SH-SY5Y (cell line): ENCODE results near the gene PCDHA12.

Experiments
- GATA2 ChIP-seq: IDR thresholded peaks from 2 replicates; pipeline ENCODE4 v1.6.1; 2011; ENCODE audit warnings: mild to moderate bottlenecking, low read depth, low read length
- GATA3 ChIP-seq: IDR thresholded peaks from 2 replicates; pipeline ENCODE4 v1.6.1; 2011; ENCODE audit warnings: low read depth, mild to moderate bottlenecking, low read length, moderate library complexity

- TF ChIP-seq GATA3, result no peak
- TF ChIP-seq GATA2, result no peak
These were observed 39.2 kb upstream of the PCDHA12 start for GRCh38 chr5:140835622-140836510.
